Common myeloid progenitor, CD34-positive (primary cell): ENCODE data around the gene NAGPA.

ENCODE experiments used
- CTCF ChIA-PET: fragments of 350-600 bp; sonication (Branson Sonifier 250); formaldehyde crosslinking; loops from one replicate; lab custom pipeline; 2021; ENCODE audit warnings: antibody characterized with exemption; lab: Charles Lee
- POLR2A ChIA-PET: fragments of 350-600 bp; sonication (Branson Sonifier 250); formaldehyde crosslinking; loops from one replicate; lab custom pipeline; 2021; ENCODE audit warnings: antibody characterized with exemption; lab: Charles Lee
- DNase-seq, 3 donors: peaks; one replicate each; pipeline versions ENCODE4 v3.0.0 to v3.0.0-alpha.2; 2013
- H3K27ac ChIP-seq, 2 experiments: 1 replicate in 1 of 2; 2 replicates in 1 of 2; pipeline ENCODE4 v1.7.0; 2013; ENCODE audit warnings: inconsistent platforms in 2 of 2, low read length in 2 of 2, mild to moderate bottlenecking in 2 of 2, low read depth in 1 of 2, moderate library complexity in 1 of 2; ENCODE audit not compliant: severe bottlenecking in 2 of 2, insufficient read depth in 1 of 2, poor library complexity in 1 of 2
- H3K27me3 ChIP-seq, 5 experiments: replicated peaks in 2 of 5; 1 replicate in 3 of 5; 2 replicates in 2 of 5; pipeline versions ENCODE4 v1.6.1 to v1.7.0; 2013; ENCODE audit warnings: low read length in 4 of 5, mild to moderate bottlenecking in 2 of 5, moderate library complexity in 2 of 5, inconsistent platforms in 1 of 5; ENCODE audit not compliant: insufficient read depth in 5 of 5, control insufficient read depth in 4 of 5
- H3K36me3 ChIP-seq, 4 experiments: 1 replicate in 2 of 4; 2 replicates in 2 of 4; pipeline versions ENCODE4 v1.6.1 to v1.7.0; 2013; ENCODE audit warnings: low read length in 3 of 4, control low read depth in 1 of 4, mild to moderate bottlenecking in 1 of 4; ENCODE audit not compliant: control insufficient read depth in 4 of 4, insufficient read depth in 4 of 4
- H3K4me1 ChIP-seq, 4 experiments: 1 replicate in 3 of 4; 2 replicates in 1 of 4; pipeline versions ENCODE4 v1.6.1 to v1.7.1; 2013; ENCODE audit warnings: low read length in 3 of 4, mild to moderate bottlenecking in 3 of 4, control low read depth in 1 of 4, inconsistent platforms in 1 of 4, moderate library complexity in 1 of 4; ENCODE audit not compliant: control insufficient read depth in 4 of 4, insufficient read depth in 4 of 4; ENCODE audit errors: control extremely low read depth in 1 of 4
- H3K4me3 ChIP-seq, 7 experiments: 1 replicate in 4 of 7; 2 replicates in 3 of 7; pipeline versions ENCODE4 v1.5.1 to v1.7.0; 2013; ENCODE audit warnings: mild to moderate bottlenecking in 7 of 7, low read length in 6 of 7, moderate library complexity in 6 of 7, inconsistent platforms in 2 of 7, low read depth in 2 of 7, control low read depth in 1 of 7; ENCODE audit not compliant: insufficient read depth in 4 of 7, control insufficient read depth in 1 of 7; ENCODE audit errors: extremely low read depth in 1 of 7
- H3K9me3 ChIP-seq, 5 experiments: 1 replicate in 4 of 5; 2 replicates in 1 of 5; pipeline versions ENCODE4 v1.6.1 to v1.7.1; 2013; ENCODE audit warnings: low read length in 4 of 5, mild to moderate bottlenecking in 2 of 5, inconsistent platforms in 1 of 5, low read depth in 1 of 5, moderate library complexity in 1 of 5; ENCODE audit not compliant: control insufficient read depth in 4 of 5, insufficient read depth in 2 of 5; ENCODE audit errors: control extremely low read depth in 1 of 5
- WGBS: methylation state at CpG from one replicate; pipeline ENCODE4 v1.1.5; 2013; ENCODE audit not compliant: insufficient coverage; 5-methylcytosine and 5-hydroxymethylcytosine counted together

NAGPA gene

GRCh38 chr16:5001986-5002385 is 31.7 kb downstream of the NAGPA start:
- H3K36me3 ChIP-seq = no peaks in the 10 kb centered on the region
- no peak overlapping the region for H3K27ac ChIP-seq
- 100% methylated on average over 3 of the region's 6 CpGs for WGBS
- H3K27me3 ChIP-seq = peaks cover 0 to 7% (median 0%) of the 10 kb centered on the region in 5 experiments
- ChIA-PET POLR2A (no interaction called here), CTCF (interaction anchor here (0.6 to 1.3 kb wide), 2 partner anchors 11 to 12 kb away, joined by 3 read pairs; no protein-coding TSS in a partner anchor)
- H3K4me3 ChIP-seq = no peak overlapping the region
- peaks cover 0 to 14% (median under 1%) of the 10 kb centered on the region in 4 experiments for H3K4me1 ChIP-seq
- no peaks in the 10 kb centered on the region for H3K9me3 ChIP-seq
- DNase-seq = no peak

GRCh38 chr16:5001571-5001970 is 32.2 kb downstream of the NAGPA start:
- Histone ChIP-seq H3K4me3 (no peak overlapping the region), H3K36me3 (no peaks in the 10 kb centered on the region), H3K27me3 (peaks cover 0 to 7% (median 0%) of the 10 kb centered on the region in 5 experiments), H3K9me3 (no peaks in the 10 kb centered on the region), H3K27ac (no peak overlapping the region), H3K4me1 (peaks cover 0 to 14% (median under 1%) of the 10 kb centered on the region in 4 experiments)
- 14% methylated on average over 7 of the region's 7 CpGs for WGBS
- DNase-seq = peak in 2 of 3 donors; percentile 34 to 37
- ChIA-PET CTCF (interaction anchor here (0.6 to 1.3 kb wide), 2 partner anchors 10 to 13 kb away, joined by 3 read pairs; no protein-coding TSS in a partner anchor), POLR2A (interaction anchor here (0.6 kb wide), 1 partner anchor 28 kb away, joined by 4 read pairs; no protein-coding TSS in a partner anchor)

- WGBS = 93% methylated on average over 19 of the region's 19 CpGs
- Histone ChIP-seq H3K27ac (no peak overlapping the region), H3K4me3 (no peak overlapping the region), H3K36me3 (no peaks in the 10 kb centered on the region), H3K27me3 (peaks cover 0 to 12% (median 0%) of the 10 kb centered on the region in 5 experiments), H3K9me3 (no peaks in the 10 kb centered on the region), H3K4me1 (peaks cover 0 to 14% (median under 1%) of the 10 kb centered on the region in 4 experiments)
- ChIA-PET POLR2A (no interaction called here), CTCF (no interaction called here)
- no peak for DNase-seq
Observed at GRCh38 chr16:5000573-5001001, 33.1 kb downstream of the NAGPA start.

- H3K27ac ChIP-seq = no peak overlapping the region
- DNase-seq = no peak
- H3K4me3 ChIP-seq = no peak overlapping the region
- CTCF ChIA-PET = no interaction called here
- H3K9me3 ChIP-seq = no peaks in the 10 kb centered on the region
- H3K36me3 ChIP-seq = no peaks in the 10 kb centered on the region
- H3K27me3 ChIP-seq = peaks cover 0 to 14% (median 4%) of the 10 kb centered on the region in 5 experiments
- POLR2A ChIA-PET = no interaction called here
- H3K4me1 ChIP-seq = no peaks in the 10 kb centered on the region
- WGBS = 81% methylated on average over 13 of the region's 18 CpGs
Observed at GRCh38 chr16:4994719-4995434, 38.9 kb downstream of the NAGPA start.

GRCh38 chr16:4991754-4992153 is 42.0 kb downstream of the NAGPA start:
- ChIA-PET POLR2A (no interaction called here), CTCF (interaction anchor here (0.8 kb wide), 1 partner anchor 10 kb away, joined by 3 read pairs; no protein-coding TSS in a partner anchor)
- peaks cover 6 to 43% (median 14%) of the 10 kb centered on the region in 5 experiments for H3K27me3 ChIP-seq
- H3K27ac ChIP-seq = no peak overlapping the region
- peaks cover 0 to 11% (median 10%) of the 10 kb centered on the region in 4 experiments for H3K4me1 ChIP-seq
- DNase-seq = no peak
- 93% methylated on average over 13 of the region's 14 CpGs for WGBS
- H3K36me3 ChIP-seq = no peaks in the 10 kb centered on the region
- H3K9me3 ChIP-seq = peaks cover 0 to 4% (median 0%) of the 10 kb centered on the region in 5 experiments
- no peak overlapping the region for H3K4me3 ChIP-seq

GRCh38 chr16:4990415-4990814 is 43.3 kb downstream of the NAGPA start:
- H3K36me3 ChIP-seq = no peaks in the 10 kb centered on the region
- H3K4me1 ChIP-seq = peaks cover 0 to 11% (median 10%) of the 10 kb centered on the region in 4 experiments
- ChIA-PET POLR2A (no interaction called here), CTCF (no interaction called here)
- 90% methylated on average over 3 of the region's 8 CpGs for WGBS
- H3K27ac ChIP-seq = no peak overlapping the region
- DNase-seq = no peak
- H3K9me3 ChIP-seq = peaks cover 0 to 4% (median 0%) of the 10 kb centered on the region in 5 experiments
- H3K4me3 ChIP-seq = no peak overlapping the region
- peaks cover 6 to 48% (median 14%) of the 10 kb centered on the region in 5 experiments for H3K27me3 ChIP-seq
